ENCODE results near the gene SPON1.
"Not testable (repeated sequence)": the region's sequence is repeated elsewhere in the genome, so short reads cannot be mapped to it uniquely, and the experiment has no call there.

Gene SPON1

GRCh38 chr11:14248580-14248981, 286.1 kb downstream of the SPON1 start:
- DNase-seq (no peak), ATAC-seq (no peak)

DNA sequence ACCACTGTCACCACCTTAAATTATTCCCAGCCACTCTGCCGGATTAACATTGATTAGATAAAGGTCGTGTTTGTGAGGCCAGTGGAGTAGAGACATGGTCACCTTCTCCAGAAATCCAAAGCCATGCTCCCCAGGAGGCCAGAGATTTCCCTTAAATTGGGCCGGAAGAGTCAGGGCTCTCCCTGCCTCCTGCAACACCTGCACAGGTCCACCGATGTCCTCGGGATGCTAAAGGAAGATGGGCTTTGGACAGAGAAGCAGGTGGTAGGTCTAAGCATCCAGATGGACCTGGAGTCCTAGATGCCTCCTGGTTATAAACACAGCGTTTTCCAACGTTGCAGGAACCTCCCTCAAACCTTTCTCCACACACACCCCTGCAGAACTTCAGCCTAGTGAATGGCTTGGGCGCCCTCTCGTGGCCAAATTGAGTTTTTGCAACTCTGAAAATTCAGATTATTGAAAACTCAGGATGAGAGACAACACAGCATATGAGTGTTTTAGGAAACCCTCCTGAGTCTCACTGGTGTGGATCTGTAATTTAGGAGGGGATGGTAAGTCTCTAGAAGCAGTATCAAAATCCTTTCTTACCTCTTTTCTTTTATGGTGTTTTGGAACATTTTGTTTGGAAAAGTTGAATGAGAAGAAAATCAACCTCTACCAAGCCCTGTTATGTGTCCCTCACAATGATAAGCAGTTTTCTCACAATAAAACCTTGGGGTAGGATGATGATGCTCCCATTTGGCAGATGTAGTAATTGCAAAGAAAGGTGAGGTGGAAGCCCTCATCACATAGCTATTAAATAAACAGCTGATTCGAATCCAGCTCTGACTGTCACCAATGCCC, 286.8 kb downstream of the SPON1 start:
- peak; percentile 38 for ATAC-seq
- peak; percentile 72 for DNase-seq

- DNase-seq: no peak
- no peak for ATAC-seq
These were observed 289.2 kb downstream of the SPON1 start for GRCh38 chr11:14251754-14252153.

GRCh38 chr11:14252501-14252900, 290.0 kb downstream of the SPON1 start:
- DNase-seq, ATAC-seq: not testable (repeated sequence)

- DNase-seq: no peak
- ATAC-seq: no peak
These were observed 290.9 kb downstream of the SPON1 start for GRCh38 chr11:14253421-14253820.

DNA sequence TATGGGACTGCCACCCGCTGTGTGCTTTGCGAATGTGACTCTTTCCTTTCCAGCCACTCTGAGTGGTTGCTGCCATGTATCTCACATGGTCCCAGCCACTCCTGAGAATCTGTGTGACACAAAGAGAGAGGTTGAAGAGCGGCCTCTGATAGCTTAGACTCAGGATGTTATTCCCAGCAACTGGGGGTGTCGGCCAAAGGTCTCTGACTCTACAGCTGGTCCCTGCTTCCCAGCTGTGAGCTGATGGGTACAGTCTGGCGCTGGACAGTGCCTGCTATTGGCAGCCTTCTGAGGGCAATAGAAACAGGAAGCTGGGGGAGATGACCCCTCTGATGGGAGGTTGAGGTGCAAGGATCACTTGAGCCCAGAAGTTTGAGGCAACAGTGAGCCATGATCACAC, 291.3 kb downstream of the SPON1 start:
- DNase-seq (no peak), ATAC-seq (no peak)

GRCh38 chr11:14254533-14255237, 292.2 kb downstream of the SPON1 start:
- ATAC-seq (no peak), DNase-seq (no peak)

- DNase-seq: no peak
- no peak for ATAC-seq
These were observed 292.7 kb downstream of the SPON1 start for GRCh38 chr11:14255238-14255534.

DNA sequence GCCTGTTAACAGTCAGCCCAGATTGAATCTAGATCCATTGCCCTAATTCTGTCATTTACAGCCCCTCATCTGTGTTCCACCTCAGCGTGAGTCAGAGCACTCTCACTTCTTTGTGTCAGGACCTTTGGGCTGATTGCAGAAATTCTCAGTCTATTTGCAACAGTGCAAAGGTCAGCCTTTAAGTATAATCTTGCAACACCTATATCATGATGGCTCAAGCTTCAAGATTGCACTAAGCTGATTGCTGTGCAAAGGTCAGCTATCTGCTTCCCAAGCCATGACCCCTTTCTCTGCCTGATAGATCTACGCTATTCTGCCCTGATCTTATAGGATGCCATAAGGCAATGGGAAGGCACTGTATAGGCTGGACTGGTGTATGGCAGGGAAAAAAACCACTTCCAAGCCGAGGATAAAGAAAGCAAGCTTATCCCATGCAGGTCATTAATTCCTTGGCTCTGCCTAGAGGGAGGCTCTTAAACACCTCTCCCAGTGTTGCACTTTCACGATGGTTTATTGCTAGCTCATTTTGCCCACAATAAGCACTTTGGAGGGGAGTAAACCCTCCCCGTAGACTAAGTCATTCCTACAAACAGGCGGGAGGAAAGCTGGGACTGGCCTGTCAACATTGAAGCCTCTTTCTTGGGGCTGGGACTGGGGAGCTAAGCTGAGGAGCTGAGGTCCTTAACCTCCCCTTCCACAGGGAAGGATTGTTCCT, 295.9 kb downstream of the SPON1 start:
- DNase-seq (no peak), ATAC-seq (peak; percentile 50)

DNA sequence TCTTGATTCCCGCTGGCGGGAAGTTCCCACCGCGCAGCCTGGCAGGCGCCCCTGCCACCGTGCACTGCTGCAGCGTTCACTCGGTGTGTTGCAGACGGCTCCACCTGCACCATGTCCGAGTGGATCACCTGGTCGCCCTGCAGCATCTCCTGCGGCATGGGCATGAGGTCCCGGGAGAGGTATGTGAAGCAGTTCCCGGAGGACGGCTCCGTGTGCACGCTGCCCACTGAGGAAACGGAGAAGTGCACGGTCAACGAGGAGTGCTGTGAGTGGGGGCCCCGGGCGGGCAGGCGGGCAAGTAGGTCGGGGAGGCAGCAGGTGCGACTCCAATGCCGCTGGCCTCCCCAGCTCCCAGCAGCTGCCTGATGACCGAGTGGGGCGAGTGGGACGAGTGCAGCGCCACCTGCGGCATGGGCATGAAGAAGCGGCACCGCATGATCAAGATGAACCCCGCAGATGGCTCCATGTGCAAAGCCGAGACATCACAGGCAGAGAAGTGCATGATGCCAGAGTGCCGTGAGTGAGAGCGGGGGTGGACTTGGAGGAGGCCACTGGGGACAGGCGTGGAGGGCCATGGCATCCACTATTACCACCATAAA, 296.8 kb downstream of the SPON1 start:
- DNase-seq (no peak), ATAC-seq (no peak)

GRCh38 chr11:14259878-14260277, 297.4 kb downstream of the SPON1 start:
- ATAC-seq (no peak), DNase-seq (no peak)

- ATAC-seq (no peak), DNase-seq (no peak)
These were observed 298.5 kb downstream of the SPON1 start for GRCh38 chr11:14261066-14261465.

DNA sequence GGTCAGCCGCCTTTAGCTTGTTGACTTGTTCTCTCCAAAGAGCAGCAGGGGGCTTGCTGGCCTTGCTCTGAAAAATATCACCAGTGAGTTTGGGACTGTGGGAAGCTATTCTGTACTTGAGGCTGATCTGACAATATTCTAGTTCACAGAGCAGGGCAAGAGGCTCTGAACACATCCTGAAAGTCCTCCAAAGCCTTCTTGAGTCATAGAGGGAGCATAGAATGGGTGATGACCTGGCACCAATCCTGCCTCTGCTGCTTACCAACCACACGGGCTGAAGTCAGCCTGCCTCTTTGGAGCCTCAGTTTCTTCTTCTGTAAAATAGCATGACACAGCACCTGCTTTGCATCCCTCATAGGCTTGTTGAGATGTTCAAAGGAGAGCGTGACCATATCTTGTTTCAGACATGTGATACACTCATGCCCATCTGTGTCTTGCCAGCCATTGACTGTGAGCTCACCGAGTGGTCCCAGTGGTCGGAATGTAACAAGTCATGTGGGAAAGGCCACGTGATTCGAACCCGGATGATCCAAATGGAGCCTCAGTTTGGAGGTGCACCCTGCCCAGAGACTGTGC, 299.8 kb downstream of the SPON1 start:
- ATAC-seq: no peak
- no peak for DNase-seq

DNA sequence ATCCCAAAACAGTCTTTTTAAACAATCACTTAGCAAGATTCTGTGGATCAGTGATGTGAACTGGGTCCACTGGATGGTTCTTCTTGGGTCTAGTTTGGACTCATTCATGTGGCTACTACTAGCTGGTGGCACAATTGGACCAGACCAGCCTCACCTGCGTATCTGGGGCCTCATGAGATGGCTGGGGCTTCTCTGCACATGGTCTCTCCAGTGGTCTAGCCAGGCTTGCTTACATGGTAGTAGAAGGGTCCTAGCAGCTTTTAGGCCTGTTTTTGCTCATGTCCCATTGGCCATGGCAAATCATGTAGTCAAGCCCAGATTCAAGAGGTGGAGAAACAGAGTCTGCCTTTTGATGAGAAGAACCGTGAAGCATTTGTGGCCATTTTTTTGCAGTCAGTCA, 302.4 kb downstream of the SPON1 start:
- DNase-seq (no peak), ATAC-seq (peak; percentile 6)

DNA sequence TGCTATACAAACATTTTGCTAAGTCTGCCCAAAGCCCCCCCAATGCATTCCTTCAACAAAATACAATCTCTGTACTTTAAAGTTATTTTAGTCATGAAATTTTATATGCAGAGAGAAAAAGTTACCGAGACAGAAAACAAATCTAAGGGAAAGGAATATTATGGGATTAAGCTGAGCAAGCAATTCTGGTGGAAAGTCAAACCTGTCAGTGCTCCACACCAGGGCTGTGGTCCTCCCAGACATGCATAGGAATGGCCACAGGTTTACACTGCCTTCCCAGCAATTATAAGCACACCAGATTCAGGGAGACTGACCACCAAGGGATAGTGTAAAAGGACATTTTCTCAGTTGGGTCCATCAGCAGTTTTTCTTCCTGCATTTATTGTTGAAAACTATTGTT, 304.1 kb downstream of the SPON1 start:
- ATAC-seq: no peak

DNA sequence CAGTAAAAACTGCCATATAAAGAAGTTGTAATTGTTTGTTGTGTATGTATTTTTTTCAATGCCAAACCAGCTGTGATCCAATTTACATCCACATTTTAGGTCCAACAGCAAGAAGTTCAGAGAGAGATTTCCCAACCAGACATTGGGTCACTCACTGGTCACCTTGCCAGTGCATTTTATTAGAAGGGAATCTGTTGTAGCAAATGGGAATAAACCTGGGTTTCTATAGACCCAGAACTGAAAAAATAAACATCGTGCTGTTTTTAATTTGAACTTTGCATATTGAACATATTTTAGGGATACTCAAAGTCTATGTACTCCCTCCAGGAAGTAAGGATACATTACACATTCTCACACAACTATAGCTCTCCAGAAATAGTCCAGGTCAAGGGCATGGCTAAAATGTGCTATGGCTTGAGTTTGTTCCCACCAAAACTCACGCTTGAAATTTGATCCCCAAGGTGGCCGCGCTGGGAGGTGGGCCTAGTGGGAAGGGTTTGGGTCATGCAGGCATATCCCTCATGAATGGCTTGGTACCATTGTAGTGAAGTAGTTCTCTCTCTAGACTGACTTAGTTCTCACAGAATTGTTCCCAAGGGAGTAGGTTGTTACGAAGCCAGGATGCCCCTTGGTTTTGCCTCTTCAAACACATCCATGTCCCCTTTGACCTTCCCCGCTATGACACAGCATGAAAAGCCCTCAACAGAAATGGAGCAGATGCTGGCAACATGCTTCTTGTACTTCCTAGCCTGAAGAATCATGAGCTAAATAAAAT, 305.5 kb downstream of the SPON1 start:
- ATAC-seq (no peak), DNase-seq (no peak)

More for the DNA sequence above, 304.1 kb downstream of the SPON1 start:
- DNase-seq: no peak

GRCh38 chr11:14269692-14270573, 307.4 kb downstream of the SPON1 start:
- DNase-seq: no peak
- peak; percentile 41 for ATAC-seq

GRCh38 chr11:14270690-14271542, 308.4 kb downstream of the SPON1 start:
- ATAC-seq: peak; percentile 77
- DNase-seq: peak; percentile 21

- no peak for ATAC-seq
These were observed 311.4 kb downstream of the SPON1 start for GRCh38 chr11:14273895-14274294.

DNA sequence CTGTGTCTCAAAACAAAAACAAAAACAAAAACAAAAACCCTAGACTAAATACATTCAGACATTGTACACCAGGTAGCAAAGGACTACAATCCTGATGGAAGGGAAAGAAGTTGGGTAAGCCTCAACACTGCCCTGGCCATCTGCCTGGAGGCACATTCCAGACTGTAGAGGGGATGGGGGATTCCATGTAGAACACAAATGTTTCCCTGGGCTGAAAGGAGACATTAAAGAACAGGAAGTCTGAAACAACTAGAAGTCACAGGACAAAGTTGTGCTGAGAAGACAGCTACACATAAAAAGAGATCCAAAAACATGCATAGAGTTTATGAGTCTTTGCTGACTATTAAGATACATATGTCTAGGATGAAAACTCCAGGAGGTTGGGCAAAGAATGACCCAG, 312.6 kb downstream of the SPON1 start:
- ATAC-seq (no peak), DNase-seq (no peak)

More at GRCh38 chr11:14273895-14274294, 311.4 kb downstream of the SPON1 start:
- no peak for DNase-seq

All from stimulated activated naive CD8-positive, alpha-beta T cell treated with anti-CD3 and anti-CD28 coated beads, Interleukin-15, Interleukin-2, amounts not matched to agents 100 U/mL and 50 U/mL, for 24 hours (primary cell).